OCI-LY1 (cell line): ENCODE results near the gene EIF2AK2.

Experiments
- H2AFZ ChIP-seq: fragments of 200-600 bp; sonication (generic), shearing (Covaris generic); 2 replicates; pipeline ENCODE4 v1.6.0; 2014; ENCODE audit warnings: antibody characterized with exemption, mild to moderate bottlenecking, low read length
- H3F3A ChIP-seq: fragments of 200-600 bp; sonication (generic), shearing (Covaris generic); 2 replicates; pipeline ENCODE4 v1.6.0; 2014; ENCODE audit warnings: mild to moderate bottlenecking, antibody characterized with exemption, low read length, moderate library complexity; ENCODE audit not compliant: insufficient read depth
- H3K27ac ChIP-seq: fragments of 200-600 bp; sonication (generic); 2 replicates; pipeline ENCODE4 v1.5.1; 2014; ENCODE audit warnings: low read length, mixed run types, mild to moderate bottlenecking, low read depth; ENCODE audit not compliant: poor library complexity, severe bottlenecking
- H3K27me3 ChIP-seq: fragments of 200-600 bp; sonication (generic); 2 replicates; pipeline ENCODE4 v1.6.0; 2014; ENCODE audit warnings: antibody characterized with exemption, mild to moderate bottlenecking, low read length, moderate library complexity; ENCODE audit not compliant: insufficient read depth
- H3K36me3 ChIP-seq: fragments of 200-600 bp; sonication (generic); 2 replicates; pipeline ENCODE4 v1.6.1; 2014; ENCODE audit warnings: mild to moderate bottlenecking, antibody characterized with exemption, low read length, moderate library complexity, mixed read lengths; ENCODE audit not compliant: insufficient read depth
- H3K4me1 ChIP-seq: fragments of 200-600 bp; sonication (generic); 2 replicates; pipeline ENCODE4 v1.5.1; 2014; ENCODE audit warnings: mild to moderate bottlenecking, low read length, moderate library complexity; ENCODE audit not compliant: insufficient read depth, severe bottlenecking
- H3K4me2 ChIP-seq: fragments of 200-600 bp; sonication (generic), shearing (Covaris generic); 2 replicates; pipeline ENCODE4 v1.6.1; 2014; ENCODE audit warnings: low read length
- H3K4me3 ChIP-seq: fragments of 200-600 bp; sonication (generic); 2 replicates; pipeline ENCODE4 v1.5.1; 2014; ENCODE audit warnings: low read length, low read depth, mild to moderate bottlenecking, mixed read lengths; ENCODE audit not compliant: poor library complexity, severe bottlenecking
- H3K79me2 ChIP-seq: fragments of 200-600 bp; shearing (Covaris generic); 2 replicates; pipeline ENCODE4 v1.6.1; 2016; ENCODE audit warnings: mixed run types, low read length, mixed read lengths; ENCODE audit not compliant: insufficient read depth
- H3K9ac ChIP-seq: fragments of 200-600 bp; sonication (generic), shearing (Covaris generic); 2 replicates; pipeline ENCODE4 v1.6.1; 2014; ENCODE audit warnings: mild to moderate bottlenecking, low read length, mixed read lengths
- H3K9me2 ChIP-seq: fragments of 200-600 bp; sonication (generic), shearing (Covaris generic); 2 replicates; pipeline ENCODE4 v1.6.1; 2014; ENCODE audit warnings: low read depth, mild to moderate bottlenecking, low read length, mixed read lengths
- H3K9me3 ChIP-seq: fragments of 200-600 bp; shearing (Covaris generic); 2 replicates; pipeline ENCODE4 v1.6.1; 2014; ENCODE audit warnings: low read length, mixed read lengths
- H4K20me1 ChIP-seq: fragments of 200-600 bp; sonication (generic), shearing (Covaris generic); 2 replicates; pipeline ENCODE4 v1.6.0; 2016; ENCODE audit warnings: mild to moderate bottlenecking, low read length; ENCODE audit not compliant: insufficient read depth
- CTCF ChIP-seq: fragments of 200-600 bp; sonication (generic), shearing (Covaris generic); IDR thresholded peaks from 2 replicates; pipeline ENCODE4 v1.5.1; 2017; ENCODE audit warnings: mild to moderate bottlenecking, antibody characterized with exemption, low read length, moderate library complexity, mixed read lengths
- EZH2 ChIP-seq: fragments of 200-600 bp; sonication (generic), shearing (Covaris generic); IDR thresholded peaks from 2 replicates; pipeline ENCODE4 v1.8.0; 2017; ENCODE audit warnings: borderline replicate concordance, mixed run types, mild to moderate bottlenecking, antibody characterized with exemption, low read length, moderate library complexity, mixed read lengths

Gene EIF2AK2

GRCh38 chr2:37148325-37148724, 8.5 kb downstream of the EIF2AK2 start:
- TF ChIP-seq CTCF (no peak), EZH2 (no peak)
- Histone ChIP-seq H3K4me2 (no peak overlapping the region), H3K9ac (no peak overlapping the region)

GRCh38 chr2:37146062-37146461, 10.7 kb downstream of the EIF2AK2 start:
- no peak overlapping the region for H3K4me2 ChIP-seq
- no peaks in the 10 kb centered on the region for H3K9me3 ChIP-seq
- H3K79me2 ChIP-seq = peaks cover 13% of the 10 kb centered on the region
- H2AFZ ChIP-seq = no peak overlapping the region
- H3F3A ChIP-seq = no peaks in the 10 kb centered on the region
- no peaks in the 10 kb centered on the region for H3K27me3 ChIP-seq
- peaks cover 44% of the 10 kb centered on the region for H3K36me3 ChIP-seq
- no peak overlapping the region for H3K9ac ChIP-seq
- TF ChIP-seq CTCF = no peak
- no peak for TF ChIP-seq EZH2
- no peak overlapping the region for H3K27ac ChIP-seq
- peaks cover 18% of the 10 kb centered on the region for H3K4me1 ChIP-seq
- H3K9me2 ChIP-seq = no peaks in the 10 kb centered on the region
- no peak overlapping the region for H3K4me3 ChIP-seq
- no peaks in the 10 kb centered on the region for H4K20me1 ChIP-seq

More at GRCh38 chr2:37148325-37148724, 8.5 kb downstream of the EIF2AK2 start:
- Histone ChIP-seq H3K27ac (no peak overlapping the region), H4K20me1 (no peaks in the 10 kb centered on the region), H3K79me2 (peaks cover 25% of the 10 kb centered on the region), H3K4me1 (peaks cover 22% of the 10 kb centered on the region), H3K27me3 (no peaks in the 10 kb centered on the region), H2AFZ (no peak overlapping the region), H3K4me3 (no peak overlapping the region), H3F3A (no peaks in the 10 kb centered on the region), H3K9me3 (no peaks in the 10 kb centered on the region), H3K9me2 (no peaks in the 10 kb centered on the region), H3K36me3 (peaks cover 38% of the 10 kb centered on the region)

- no peak overlapping the region for H3K9ac ChIP-seq
- no peak overlapping the region for H3K4me2 ChIP-seq
- H3K27ac ChIP-seq = no peak overlapping the region
- H3K4me1 ChIP-seq = no peaks in the 10 kb centered on the region
- H3K4me3 ChIP-seq = no peak overlapping the region
- no peaks in the 10 kb centered on the region for H4K20me1 ChIP-seq
- H3K9me3 ChIP-seq = no peaks in the 10 kb centered on the region
- H3K79me2 ChIP-seq = no peaks in the 10 kb centered on the region
- H2AFZ ChIP-seq = no peak overlapping the region
- TF ChIP-seq CTCF (no peak), EZH2 (no peak)
- peaks cover 59% of the 10 kb centered on the region for H3K36me3 ChIP-seq
- H3K9me2 ChIP-seq = no peaks in the 10 kb centered on the region
- no peaks in the 10 kb centered on the region for H3F3A ChIP-seq
- H3K27me3 ChIP-seq = no peaks in the 10 kb centered on the region
These were observed 12.8 kb downstream of the EIF2AK2 start for GRCh38 chr2:37143974-37144373.
